Lower lobe of right lung (tissue), 2 donors: ENCODE data around the gene HSPB2. TPM values are rescaled to one million over a fixed set of nuclear protein-coding genes. Genes with fewer than 3 reads are reported as not detected.

Source experiments
- ATAC-seq, 2 donors: fragments of 200-7000 bp; cut with Tn5 transposase; one replicate each; pipeline ENCODE4 v1.9.1; 2020 to 2022; ENCODE audit warnings: mild to moderate bottlenecking in 2 of 2, moderate library complexity in 2 of 2
- DNase-seq: peaks from one replicate; pipeline ENCODE4 v3.0.0-alpha.2; 2020
- H3K27ac ChIP-seq: fragments of 200-600 bp; one replicate; pipeline ENCODE4 v1.8.0; 2022
- H3K27me3 ChIP-seq: fragments of 200-600 bp; one replicate; pipeline ENCODE4 v1.8.0; 2022; ENCODE audit warnings: low read depth
- H3K36me3 ChIP-seq: fragments of 200-600 bp; one replicate; pipeline ENCODE4 v1.8.0; 2022; ENCODE audit warnings: mild to moderate bottlenecking
- H3K4me1 ChIP-seq: fragments of 200-600 bp; one replicate; pipeline ENCODE4 v1.8.0; 2022
- H3K4me3 ChIP-seq: fragments of 200-600 bp; one replicate; pipeline ENCODE4 v1.8.0; 2022; ENCODE audit warnings: mild to moderate bottlenecking
- H3K9me3 ChIP-seq: fragments of 200-600 bp; one replicate; pipeline ENCODE4 v1.8.0; 2022
- intact Hi-C: fragments of 100-400 bp; cut with DNase I; formaldehyde crosslinking; loops from one replicate; pipeline ENCODE4 v1.11.0; 2022
- total RNA-seq: library from RNA; stranded (reverse); fragmentation: NEBNext Ultra II Directional; extraction: Animal tissue kit (Norgen Biotek cat#: 25700); gene quantifications from one replicate; pipeline ENCODE4 v1.2.1, GENCODE V29; 2021
- TF ChIP-seq, protein P1 (sequence below): fragments of 200-600 bp; IDR thresholded peaks from one replicate; pipeline ENCODE4 v1.8.0; 2022; ENCODE audit warnings: antibody characterized with exemption, mild to moderate bottlenecking
- donor health status: DM: no; HTN: yes; CAD: no; lungs with severe emphysema.

Gene HSPB2
- total RNA-seq, 1 donor from 2014 or later: 6.4 TPM

DNA sequence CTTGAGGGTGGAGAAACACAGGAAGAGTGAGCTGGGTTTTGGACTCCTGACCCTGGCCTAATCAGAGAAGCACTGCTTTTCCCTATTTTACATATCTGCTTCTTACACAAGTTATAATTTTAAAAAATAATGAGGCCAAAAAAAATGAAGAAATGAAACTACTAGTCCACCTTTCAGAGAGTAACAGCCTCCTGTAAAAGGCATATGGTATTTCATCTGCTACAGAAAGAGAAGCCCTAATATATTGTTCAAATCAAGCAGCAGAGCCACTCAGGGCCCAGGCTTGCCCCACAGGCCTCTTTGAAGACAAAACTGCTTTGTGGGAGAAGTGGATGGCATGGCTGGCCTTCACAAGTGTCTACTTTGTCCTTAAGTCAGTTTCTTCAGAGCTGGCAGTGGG, 34.6 kb downstream of the HSPB2 start:
- H3K9me3 ChIP-seq: no peaks in the 10 kb centered on the region
- H3K27me3 ChIP-seq: no peaks in the 10 kb centered on the region
- H3K36me3 ChIP-seq: no peaks in the 10 kb centered on the region
- TF ChIP-seq, protein P1, sequence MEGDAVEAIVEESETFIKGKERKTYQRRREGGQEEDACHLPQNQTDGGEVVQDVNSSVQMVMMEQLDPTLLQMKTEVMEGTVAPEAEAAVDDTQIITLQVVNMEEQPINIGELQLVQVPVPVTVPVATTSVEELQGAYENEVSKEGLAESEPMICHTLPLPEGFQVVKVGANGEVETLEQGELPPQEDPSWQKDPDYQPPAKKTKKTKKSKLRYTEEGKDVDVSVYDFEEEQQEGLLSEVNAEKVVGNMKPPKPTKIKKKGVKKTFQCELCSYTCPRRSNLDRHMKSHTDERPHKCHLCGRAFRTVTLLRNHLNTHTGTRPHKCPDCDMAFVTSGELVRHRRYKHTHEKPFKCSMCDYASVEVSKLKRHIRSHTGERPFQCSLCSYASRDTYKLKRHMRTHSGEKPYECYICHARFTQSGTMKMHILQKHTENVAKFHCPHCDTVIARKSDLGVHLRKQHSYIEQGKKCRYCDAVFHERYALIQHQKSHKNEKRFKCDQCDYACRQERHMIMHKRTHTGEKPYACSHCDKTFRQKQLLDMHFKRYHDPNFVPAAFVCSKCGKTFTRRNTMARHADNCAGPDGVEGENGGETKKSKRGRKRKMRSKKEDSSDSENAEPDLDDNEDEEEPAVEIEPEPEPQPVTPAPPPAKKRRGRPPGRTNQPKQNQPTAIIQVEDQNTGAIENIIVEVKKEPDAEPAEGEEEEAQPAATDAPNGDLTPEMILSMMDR: no peak
- no peak for ATAC-seq
- no peak for DNase-seq
- H3K4me1 ChIP-seq: peaks cover 18% of the 10 kb centered on the region
- no peak overlapping the region for H3K4me3 ChIP-seq
- intact Hi-C loops: no loop called here
- peak overlapping the region; percentile 7 for H3K27ac ChIP-seq

DNA sequence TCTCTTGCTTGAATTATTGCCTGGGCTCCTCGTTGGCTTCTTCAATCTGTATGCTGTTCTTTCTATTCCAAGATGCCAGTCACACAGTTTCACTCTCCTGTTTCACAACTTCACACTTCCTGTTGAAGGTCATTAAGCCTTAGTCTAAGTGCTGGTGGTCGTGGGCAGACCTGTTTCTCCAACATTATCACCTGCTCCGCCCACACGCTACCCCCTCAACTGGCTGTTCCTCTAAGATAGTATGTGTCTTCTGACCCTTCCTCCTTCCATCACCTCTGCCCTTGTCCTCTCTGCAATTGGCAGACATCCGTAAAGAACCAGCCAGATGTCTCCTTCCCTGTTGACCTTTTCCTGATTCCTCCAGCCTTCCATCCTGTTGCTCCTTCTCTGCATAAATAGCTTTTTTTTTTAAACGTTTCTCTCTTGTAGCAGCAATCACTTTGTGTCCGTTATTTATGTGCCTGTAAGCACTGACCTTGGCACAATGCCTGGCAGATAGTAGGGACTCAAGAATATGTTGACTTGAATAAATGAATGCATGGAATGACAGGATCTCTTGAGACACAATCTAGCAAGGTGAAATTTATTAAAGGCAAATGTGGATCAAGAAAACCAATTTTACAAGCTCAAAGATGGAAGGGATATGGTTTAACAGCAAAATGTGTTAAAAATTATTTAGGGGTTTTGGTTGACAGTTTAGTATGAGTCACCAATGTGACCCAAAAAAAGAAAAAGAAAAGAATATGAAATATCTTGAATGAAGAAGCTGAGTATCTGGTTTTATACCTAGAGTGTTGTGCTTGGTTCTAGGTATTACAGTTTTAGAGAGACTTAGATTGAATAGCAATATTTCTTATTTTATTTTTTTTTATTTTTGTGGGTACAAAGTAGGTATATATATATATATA, 37.2 kb downstream of the HSPB2 start:
- Histone ChIP-seq H3K27me3 (no peaks in the 10 kb centered on the region), H3K27ac (no peak overlapping the region), H3K9me3 (no peaks in the 10 kb centered on the region), H3K4me1 (peaks cover 7% of the 10 kb centered on the region), H3K36me3 (no peaks in the 10 kb centered on the region), H3K4me3 (no peak overlapping the region)
- ATAC-seq: no peak
- intact Hi-C loops: no loop called here
- TF ChIP-seq, protein P1: no peak
- no peak for DNase-seq

DNA sequence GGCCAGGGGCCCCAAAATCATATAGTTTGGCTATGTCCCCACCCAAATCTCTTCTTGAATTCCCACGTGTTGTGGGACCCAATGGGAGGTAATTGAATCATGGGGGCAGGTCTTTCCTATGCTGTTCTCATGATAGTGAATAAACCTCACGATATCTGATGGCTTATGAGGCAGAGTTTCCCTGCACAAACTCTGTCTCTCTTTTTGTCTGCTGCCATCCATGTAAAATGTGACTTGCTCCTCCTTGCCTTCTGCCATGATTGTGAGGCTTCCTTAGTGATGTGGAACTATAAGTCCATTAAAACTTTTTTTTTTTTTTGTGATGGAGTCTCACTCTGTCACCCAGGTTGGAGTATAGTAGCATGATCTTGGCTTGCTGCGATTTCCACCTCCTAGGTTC, 39.0 kb downstream of the HSPB2 start:
- H3K27me3 ChIP-seq: no peaks in the 10 kb centered on the region
- H3K9me3 ChIP-seq: no peaks in the 10 kb centered on the region
- no peak overlapping the region for H3K27ac ChIP-seq
- intact Hi-C loops: no loop called here
- TF ChIP-seq, protein P1: no peak
- no peak overlapping the region for H3K4me3 ChIP-seq
- no peaks in the 10 kb centered on the region for H3K36me3 ChIP-seq
- DNase-seq: no peak
- no peak for ATAC-seq
- H3K4me1 ChIP-seq: no peaks in the 10 kb centered on the region

DNA sequence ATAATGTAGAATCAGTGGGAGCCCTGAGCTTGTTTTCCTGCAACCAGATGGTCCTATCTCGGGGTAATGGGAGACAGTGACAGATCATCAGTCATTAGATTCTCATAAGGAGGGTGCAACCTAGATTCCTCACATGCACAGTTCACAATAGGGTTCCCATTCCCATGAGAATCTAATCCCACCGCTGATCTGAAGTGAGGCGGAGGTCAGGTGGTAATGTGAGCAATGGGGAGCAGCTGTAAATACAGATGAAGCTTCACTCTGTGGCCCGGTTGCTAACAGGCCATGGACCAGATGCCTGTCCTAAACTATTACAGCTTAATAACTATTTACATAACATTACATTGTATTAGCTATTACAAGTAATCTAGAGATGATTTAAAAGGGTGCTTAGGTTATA, 41.6 kb downstream of the HSPB2 start:
- H3K36me3 ChIP-seq: no peaks in the 10 kb centered on the region
- no peak overlapping the region for H3K27ac ChIP-seq
- H3K4me3 ChIP-seq: no peak overlapping the region
- no peaks in the 10 kb centered on the region for H3K9me3 ChIP-seq
- no peak for ATAC-seq
- DNase-seq: no peak
- intact Hi-C loops: no loop called here
- no peaks in the 10 kb centered on the region for H3K4me1 ChIP-seq
- H3K27me3 ChIP-seq: no peaks in the 10 kb centered on the region
- TF ChIP-seq, protein P1: no peak

DNA sequence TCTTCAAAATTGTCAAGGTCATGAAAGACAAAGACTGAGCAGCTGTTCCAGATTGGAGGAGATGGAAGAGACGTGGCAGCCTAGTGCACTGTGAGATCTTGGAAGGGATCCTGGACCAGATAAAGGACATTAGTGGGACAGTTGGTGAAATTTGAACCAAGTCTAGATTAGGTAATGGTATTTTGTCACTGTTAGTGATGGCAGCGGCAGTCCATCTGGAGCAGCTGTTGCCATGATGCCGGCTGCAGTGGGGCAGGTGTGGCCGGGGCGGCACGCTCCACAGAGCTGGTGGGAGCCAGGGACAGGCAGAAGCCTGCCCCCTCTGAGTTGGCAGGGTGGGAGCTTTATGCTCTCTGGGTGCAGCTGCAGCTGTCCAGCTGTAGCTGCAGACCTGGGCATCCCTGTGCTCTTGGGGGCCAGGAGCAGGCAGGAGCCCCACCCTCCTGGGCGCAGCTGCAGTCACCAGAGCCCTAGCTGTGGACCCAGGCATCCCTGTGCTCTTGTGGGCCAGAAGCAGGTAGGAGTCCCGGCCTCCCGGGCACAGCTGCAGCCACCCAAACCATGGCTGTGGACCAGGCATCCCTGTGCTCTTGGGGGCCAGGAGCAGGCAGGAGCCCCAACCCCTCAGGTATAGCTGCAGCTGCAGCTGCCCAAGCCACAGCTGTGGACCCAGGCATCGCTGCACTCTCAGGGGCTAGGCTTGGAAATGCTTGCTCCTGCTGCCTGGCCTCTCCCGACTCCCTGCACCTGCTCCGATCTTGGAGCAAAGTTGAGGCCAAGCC, 45.3 kb downstream of the HSPB2 start:
- Histone ChIP-seq H3K36me3 (no peaks in the 10 kb centered on the region), H3K4me3 (no peak overlapping the region), H3K4me1 (no peaks in the 10 kb centered on the region), H3K9me3 (no peaks in the 10 kb centered on the region), H3K27me3 (no peaks in the 10 kb centered on the region), H3K27ac (no peak overlapping the region)
- ATAC-seq (no peak), DNase-seq (no peak)
- TF ChIP-seq, protein P1: no peak
- intact Hi-C loops: no loop called here
